HepG2 (cell line): ENCODE data around the gene USP24. TPM values are rescaled to one million over a fixed set of nuclear protein-coding genes. Genes with fewer than 3 reads are reported as not detected.

Source experiments
- ADNP ChIP-seq: sonication (generic); formaldehyde crosslinking; IDR thresholded peaks from 2 replicates; pipeline ENCODE4 v1.4.0; 2020; ENCODE audit warnings: missing genetic modification reagents
- DZIP1 ChIP-seq: sonication (generic); formaldehyde crosslinking; IDR thresholded peaks from 2 replicates; pipeline ENCODE4 v1.5.0; 2020; ENCODE audit warnings: mild to moderate bottlenecking, missing genetic modification reagents
- MATR3 ChIP-seq: sonication (generic); formaldehyde crosslinking; IDR thresholded peaks from 2 replicates; pipeline ENCODE4 v1.4.0; 2020; ENCODE audit warnings: missing genetic modification reagents
- MAZ ChIP-seq, 2 experiments: sonication (generic) in 1 of 2; formaldehyde crosslinking in 1 of 2; IDR thresholded peaks; 2 replicates each; pipeline versions ENCODE4 v1.5.0 to v1.6.1; 2012 to 2020; ENCODE audit warnings: low read depth in 2 of 2, mild to moderate bottlenecking in 2 of 2, borderline replicate concordance in 1 of 2, improper control_type of control experiment in 1 of 2, low read length in 1 of 2, missing genetic modification reagents in 1 of 2, moderate library complexity in 1 of 2
- MEIS1 ChIP-seq: sonication (generic); formaldehyde crosslinking; IDR thresholded peaks from 2 replicates; pipeline ENCODE4 v1.9.0; 2021; ENCODE audit warnings: mild to moderate bottlenecking, missing genetic modification reagents, moderate library complexity, borderline replicate concordance
- NCOA2 ChIP-seq: sonication (generic); formaldehyde crosslinking; IDR thresholded peaks from 2 replicates; pipeline ENCODE4 v1.8.0; 2022; ENCODE audit warnings: inconsistent platforms
- SALL2 ChIP-seq: sonication (generic); formaldehyde crosslinking; IDR thresholded peaks from 2 replicates; pipeline ENCODE4 v1.8.1; 2023; ENCODE audit warnings: mild to moderate bottlenecking, missing genetic modification reagents, inconsistent platforms
- SMAD1 ChIP-seq: sonication (generic); formaldehyde crosslinking; IDR thresholded peaks from 2 replicates; pipeline ENCODE4 v1.4.0; 2020; ENCODE audit warnings: missing genetic modification reagents, low read depth, mild to moderate bottlenecking, borderline replicate concordance
- SP1 ChIP-seq, 2 experiments: fragments of 450-650 bp in 1 of 2; sonication (generic) in 1 of 2; formaldehyde crosslinking in 1 of 2; IDR thresholded peaks; 2 replicates each; pipeline versions ENCODE4 v1.4.0 to v1.6.1; 2016 to 2020; ENCODE audit warnings: missing genetic modification reagents in 1 of 2
- SP4 ChIP-seq: sonication (generic); formaldehyde crosslinking; IDR thresholded peaks from 2 replicates; pipeline ENCODE4 v1.8.1; 2023; ENCODE audit warnings: mild to moderate bottlenecking, missing genetic modification reagents
- ZNF318 ChIP-seq: sonication (generic); formaldehyde crosslinking; IDR thresholded peaks from 2 replicates; pipeline ENCODE4 v1.4.0; 2020; ENCODE audit warnings: mild to moderate bottlenecking, missing genetic modification reagents
- ZNF558 ChIP-seq: sonication (generic); formaldehyde crosslinking; IDR thresholded peaks from 2 replicates; pipeline ENCODE4 v1.9.0; 2022; ENCODE audit warnings: mild to moderate bottlenecking, missing genetic modification reagents, borderline replicate concordance
- ZSCAN21 ChIP-seq: sonication (generic); formaldehyde crosslinking; IDR thresholded peaks from 2 replicates; pipeline ENCODE4 v1.8.0; 2022; ENCODE audit warnings: mild to moderate bottlenecking, missing genetic modification reagents, moderate library complexity, borderline replicate concordance
- ZSCAN9 ChIP-seq: IDR thresholded peaks from 2 replicates; pipeline ENCODE4 v1.6.1; 2016; ENCODE audit warnings: borderline replicate concordance
- polyA plus RNA-seq, 8 experiments: library from polyadenylated mRNA; depleted of rRNA in 3 of 8; stranded (reverse) in 7 of 8; unstranded in 1 of 8; fragments of >200 nt; fragmentation: Illumina TruSeq in 4 of 8; extraction: Trizol in 4 of 8; gene quantifications; 2 replicates each; pipeline versions ENCODE4 v1.2.1 to v1.2.3, GENCODE V29; 2011 to 2016; ENCODE audit warnings: low read depth in 4 of 8, missing spikeins in 1 of 8, mixed read lengths in 1 of 8; ENCODE audit not compliant: insufficient read depth in 1 of 8
- total RNA-seq, 5 experiments: library from RNA; depleted of rRNA; stranded (reverse); fragments of >200 nt; fragmentation: Illumina TruSeq; extraction: Trizol; gene quantifications; 2 replicates each; pipeline ENCODE4 v1.2.3, GENCODE V29; 2016; ENCODE audit warnings: low read depth in 1 of 5

The USP24 gene
- total and polyA plus RNA-seq, 2 of the 13 experiments (the other 11 are each of a cell fraction or from before 2014, with no cell fraction given), result 18.8 to 47.6 TPM

GRCh38 chr1:55021942-55022546 is 193.1 kb downstream of the USP24 start (continued):
- TF ChIP-seq DZIP1 (CRISPR knock-in tag) (0 out of 2 replicates have a peak, but pooled peaks have one; percentile 64), ZSCAN9 (CRISPR knock-in tag) (peak; percentile 56; the same call in 1 of the 2 replicates), SP1 (IDR thresholded peaks at IDR 0.05) (no peak), SP1 (CRISPR knock-in tag; IDR thresholded peaks at IDR 0.05) (peak; percentile 63), MEIS1 (0 out of 2 replicates have a peak, but pooled peaks have one; percentile 27), MATR3 (CRISPR knock-in tag) (no peak), SMAD1 (peak; percentile 66; the same call in 1 of the 2 replicates), NCOA2 (CRISPR knock-in tag) (0 out of 2 replicates have a peak, but pooled peaks have one; percentile 25), ZNF558 (0 out of 2 replicates have a peak, but pooled peaks have one; percentile 34), SALL2 (CRISPR knock-in tag) (0 out of 2 replicates have a peak, but pooled peaks have one; percentile 43), MAZ (IDR thresholded peaks at IDR 0.05; ENCODE audit: borderline replicate concordance, low read depth, low read length) (no peak), MAZ (CRISPR knock-in tag; IDR thresholded peaks at IDR 0.05; ENCODE audit: low read depth) (no peak), SP4 (CRISPR knock-in tag) (peak; percentile 69), ZNF318 (no peak), ZSCAN21 (CRISPR knock-in tag) (peak; percentile 34; the same call in 1 of the 2 replicates), ADNP (CRISPR knock-in tag) (no peak)
